HS-5 (cell line): ENCODE results near the gene PSAP.
"Not testable (repeated sequence)": the region's sequence is repeated elsewhere in the genome, so short reads cannot be mapped to it uniquely, and the experiment has no call there.

ENCODE experiments used
- DNase-seq: peaks from one replicate; pipeline ENCODE4 v3.0.0-alpha.2; 2012; ENCODE audit warnings: low read depth

PSAP gene

GRCh38 chr10:71873582-71874211 lies 22.6 kb upstream of the PSAP start:
- DNase-seq: no peak

DNA sequence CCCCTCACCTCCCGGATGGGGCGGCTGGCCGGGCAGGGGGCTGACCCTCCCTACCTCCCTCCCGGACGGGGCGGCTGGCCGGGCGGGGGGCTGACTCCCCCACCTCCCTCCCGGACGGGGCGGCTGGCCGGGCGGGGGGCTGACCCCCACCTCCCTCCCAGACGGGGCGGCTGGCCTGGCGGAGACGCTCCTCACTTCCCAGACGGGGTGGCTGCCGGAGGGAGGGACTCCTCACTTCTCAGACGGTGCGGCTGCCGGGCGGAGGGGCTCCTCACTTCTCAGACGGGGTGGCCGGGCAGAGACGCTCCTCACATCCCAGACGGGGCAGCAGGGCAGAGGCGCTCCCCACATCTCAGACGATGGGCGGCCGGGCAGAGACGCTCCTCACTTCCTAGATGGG lies 18.6 kb upstream of the PSAP start:
- not testable (repeated sequence) for DNase-seq

DNA sequence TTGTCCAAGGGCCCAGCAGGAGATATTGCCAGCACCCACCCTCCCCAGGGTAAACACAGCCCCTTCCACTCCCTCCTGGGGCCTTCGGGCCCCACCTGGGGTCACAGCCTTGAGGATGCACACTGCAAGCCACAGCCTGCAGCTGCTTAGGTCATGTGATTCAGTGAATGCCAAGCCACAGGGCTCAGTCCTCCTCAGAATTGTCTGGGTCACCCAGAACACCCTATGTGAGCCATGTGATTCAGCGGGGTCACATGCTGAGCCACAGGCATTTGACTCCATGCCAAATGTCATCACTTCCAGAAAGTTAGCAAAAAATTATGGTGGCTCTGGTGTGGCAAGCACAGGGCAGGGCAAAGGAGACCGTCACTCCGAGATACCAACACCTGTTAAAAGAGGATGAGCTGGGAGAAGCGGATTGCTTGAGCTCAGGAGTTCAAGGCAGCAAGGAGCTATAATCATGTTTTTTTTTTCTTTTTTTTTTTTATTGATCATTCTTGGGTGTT lies 17.2 kb upstream of the PSAP start:
- peak; percentile 55 for DNase-seq

DNA sequence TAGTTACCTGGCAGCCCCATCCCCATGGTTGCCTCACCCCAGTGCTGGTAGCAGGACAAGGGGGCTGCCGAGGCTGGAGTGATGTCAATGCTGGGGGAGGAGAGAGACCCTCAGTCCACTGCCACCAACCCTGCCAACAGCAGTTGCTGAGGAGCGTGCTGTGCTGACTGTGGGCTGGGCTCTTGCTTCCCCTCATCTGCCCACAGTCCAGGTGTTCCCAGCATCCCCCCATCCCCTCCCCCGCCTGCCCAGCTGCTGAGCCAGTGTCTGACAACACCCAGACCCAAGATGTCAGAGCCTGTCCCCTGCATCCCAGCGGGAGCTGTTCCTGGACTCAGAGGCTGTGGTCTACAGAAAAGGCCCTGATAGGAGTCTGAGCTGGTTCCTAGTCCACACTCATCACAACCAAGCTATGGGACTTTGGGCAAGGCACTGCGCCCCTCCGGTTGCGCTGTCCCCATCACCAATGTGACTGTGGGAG lies 14.6 kb upstream of the PSAP start:
- no peak for DNase-seq

- no peak for DNase-seq
Observed at GRCh38 chr10:71864911-71865361, 13.9 kb upstream of the PSAP start.

GRCh38 chr10:71863203-71863602 lies 12.2 kb upstream of the PSAP start:
- DNase-seq: no peak

- peak; percentile 99 for DNase-seq
Observed at GRCh38 chr10:71860243-71861029, 9.4 kb upstream of the PSAP start.

- no peak for DNase-seq
Observed at GRCh38 chr10:71857934-71858890, 7.2 kb upstream of the PSAP start.

DNA sequence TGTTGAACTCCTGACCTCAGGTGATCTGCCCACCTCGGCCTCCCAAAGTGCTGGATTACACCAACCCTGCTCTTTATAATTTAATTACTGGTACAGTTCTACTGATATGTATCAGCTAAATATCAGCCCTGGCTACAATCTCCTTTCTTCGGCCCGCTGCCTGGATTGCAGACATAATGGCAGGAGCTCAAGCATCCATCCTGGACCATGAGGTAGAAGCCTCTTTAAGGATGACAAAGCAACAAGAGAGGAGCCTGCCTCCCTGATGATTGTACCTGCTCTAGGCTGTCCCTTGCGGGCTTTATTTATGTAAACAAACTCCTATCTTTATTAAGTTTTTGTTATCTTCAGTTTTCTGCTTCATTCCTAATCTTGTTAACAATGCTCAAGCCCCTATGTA lies 5.6 kb upstream of the PSAP start:
- DNase-seq: no peak

GRCh38 chr10:71854031-71854430 lies 3.0 kb upstream of the PSAP start:
- DNase-seq: no peak

GRCh38 chr10:71852355-71852937 lies 1.4 kb upstream of the PSAP start:
- DNase-seq: no peak

- DNase-seq: not testable (repeated sequence)
Observed at GRCh38 chr10:71851465-71852095, 529 bp upstream of the PSAP start.

DNA sequence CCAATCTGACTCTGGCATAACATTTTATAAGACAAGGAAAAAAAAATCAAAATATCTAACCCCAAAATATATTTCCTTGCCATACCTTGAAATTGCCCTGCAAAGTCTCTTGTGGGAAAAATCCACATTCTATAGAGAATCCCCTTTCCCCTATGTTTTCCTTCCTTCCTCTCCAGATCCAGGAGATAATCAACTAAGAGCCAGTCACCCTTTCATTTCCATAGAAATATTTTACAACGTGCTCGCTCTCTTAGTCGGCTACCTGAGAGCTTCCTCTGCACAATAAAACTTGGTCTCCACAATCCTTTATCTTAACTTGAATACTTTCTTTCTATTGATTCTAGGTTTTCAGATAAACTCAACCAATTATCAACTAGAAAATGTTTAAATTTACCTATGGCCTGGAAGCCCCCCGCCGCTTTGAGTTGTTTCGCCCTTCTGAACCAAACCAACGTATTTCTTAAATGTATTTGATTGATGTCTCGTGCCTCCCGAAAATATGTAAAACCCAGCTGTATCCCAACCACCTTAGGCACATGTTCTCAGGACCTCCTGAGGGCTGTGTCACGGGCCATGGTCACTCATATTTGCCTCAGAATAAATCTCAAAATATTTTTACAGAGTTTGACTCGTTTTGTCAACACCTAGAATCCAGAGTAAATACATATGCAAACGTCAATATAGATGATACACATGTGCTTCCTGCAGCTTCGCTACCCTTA lies 869 bp downstream of the PSAP start:
- DNase-seq: no peak

GRCh38 chr10:71849461-71849908 lies 1.6 kb downstream of the PSAP start:
- no peak for DNase-seq

DNA sequence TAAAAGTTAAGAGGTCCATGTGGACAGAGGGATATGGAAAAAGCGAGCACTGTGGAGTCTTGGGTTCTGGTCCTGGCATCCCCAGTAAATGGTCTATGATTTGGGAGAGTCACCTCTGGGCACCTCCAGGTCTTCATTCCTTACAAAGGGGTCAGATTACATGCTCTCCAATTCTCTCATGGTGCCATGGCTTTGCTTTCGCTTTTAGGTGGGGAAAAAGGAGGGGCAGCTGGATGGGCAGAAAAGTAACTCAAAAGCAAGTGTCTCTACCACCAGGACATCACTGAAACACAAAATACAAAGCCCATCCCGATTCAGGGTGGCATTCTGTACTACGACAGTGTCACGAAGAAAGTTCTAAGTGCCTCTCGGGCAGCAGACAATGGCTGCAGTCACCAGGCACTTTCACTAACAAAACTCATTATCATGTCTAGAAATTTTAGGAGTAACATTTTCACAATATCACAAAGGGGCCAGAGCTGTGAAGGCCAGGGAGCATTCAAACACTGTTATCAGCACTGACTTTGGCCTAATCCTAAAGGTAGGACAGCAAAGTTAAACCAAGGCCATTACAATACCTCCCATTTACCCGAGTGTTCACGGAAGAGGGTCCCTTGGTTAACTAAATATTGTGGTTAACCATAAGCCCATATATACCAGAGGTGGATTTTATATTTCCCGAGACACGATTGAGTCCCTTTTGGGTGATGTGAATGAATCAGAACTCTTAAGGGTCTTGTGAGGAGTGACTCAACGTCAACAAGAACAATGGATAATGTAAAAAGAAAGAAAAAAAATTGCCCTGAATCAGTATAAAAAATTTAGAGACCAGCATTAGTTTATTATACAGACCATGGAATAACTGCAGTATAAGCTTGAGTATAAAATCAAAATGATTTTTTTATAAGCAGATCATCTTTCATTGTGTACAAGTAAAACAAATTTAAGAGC lies 2.5 kb downstream of the PSAP start:
- DNase-seq: no peak

GRCh38 chr10:71847418-71847817 lies 3.6 kb downstream of the PSAP start:
- no peak for DNase-seq

GRCh38 chr10:71846816-71847215 lies 4.2 kb downstream of the PSAP start:
- DNase-seq: no peak

GRCh38 chr10:71845410-71846405 lies 5.3 kb downstream of the PSAP start:
- DNase-seq: no peak
